GM19238 (cell line): ENCODE results near the gene ABCD1.

Experiments used
- DNase-seq: peaks from one replicate; pipeline ENCODE4 v3.0.0; 2011; ENCODE audit warnings: low spot score; ENCODE audit not compliant: insufficient read length

The ABCD1 gene

DNA sequence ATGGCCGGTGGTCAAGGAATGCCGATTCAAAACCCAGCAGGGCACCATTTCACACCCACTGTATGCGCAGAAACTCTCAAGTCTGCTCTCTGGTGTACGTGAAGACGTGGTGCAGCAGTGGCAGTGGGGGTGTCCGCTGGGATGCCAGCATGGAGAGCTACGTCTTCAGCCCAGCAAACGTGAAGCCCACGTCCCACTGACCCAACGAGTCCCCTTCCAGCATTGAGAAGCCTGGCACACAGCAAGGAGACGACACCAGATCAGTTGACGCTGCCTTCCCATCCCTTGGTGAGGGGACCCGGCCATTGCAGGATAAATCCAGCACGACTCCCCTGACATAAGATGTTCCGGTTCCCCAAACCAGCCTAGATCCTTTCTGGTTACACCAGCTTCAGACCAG, 37.2 kb downstream of the ABCD1 start:
- DNase-seq = no peak

DNA sequence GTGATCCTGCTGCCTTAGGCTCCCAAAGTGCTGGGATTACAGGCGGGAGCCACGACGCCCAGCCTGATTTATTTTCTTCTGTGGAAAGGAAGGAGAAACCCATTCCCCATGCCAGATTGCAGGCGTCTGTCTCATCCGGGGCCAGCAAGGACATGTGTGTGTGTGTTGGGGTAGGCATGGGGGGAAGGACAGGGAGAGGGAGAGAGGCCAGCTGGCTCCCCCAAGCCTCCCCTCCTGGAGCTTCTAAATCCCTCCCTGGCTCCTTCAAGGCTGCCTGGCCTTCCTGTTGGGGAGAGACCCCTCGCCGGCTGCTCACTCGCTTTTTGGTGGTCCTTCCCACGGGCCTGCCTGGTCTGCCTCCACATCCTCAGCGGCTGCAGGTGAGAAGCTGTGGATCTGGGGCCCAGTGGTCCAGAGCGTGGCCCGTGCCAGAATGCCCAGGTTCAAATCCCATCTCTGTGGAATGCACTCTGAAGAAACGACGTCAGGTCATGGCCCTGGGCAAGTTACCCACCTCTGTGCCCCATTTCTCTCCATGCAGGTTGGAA, 38.0 kb downstream of the ABCD1 start:
- DNase-seq = no peak

DNA sequence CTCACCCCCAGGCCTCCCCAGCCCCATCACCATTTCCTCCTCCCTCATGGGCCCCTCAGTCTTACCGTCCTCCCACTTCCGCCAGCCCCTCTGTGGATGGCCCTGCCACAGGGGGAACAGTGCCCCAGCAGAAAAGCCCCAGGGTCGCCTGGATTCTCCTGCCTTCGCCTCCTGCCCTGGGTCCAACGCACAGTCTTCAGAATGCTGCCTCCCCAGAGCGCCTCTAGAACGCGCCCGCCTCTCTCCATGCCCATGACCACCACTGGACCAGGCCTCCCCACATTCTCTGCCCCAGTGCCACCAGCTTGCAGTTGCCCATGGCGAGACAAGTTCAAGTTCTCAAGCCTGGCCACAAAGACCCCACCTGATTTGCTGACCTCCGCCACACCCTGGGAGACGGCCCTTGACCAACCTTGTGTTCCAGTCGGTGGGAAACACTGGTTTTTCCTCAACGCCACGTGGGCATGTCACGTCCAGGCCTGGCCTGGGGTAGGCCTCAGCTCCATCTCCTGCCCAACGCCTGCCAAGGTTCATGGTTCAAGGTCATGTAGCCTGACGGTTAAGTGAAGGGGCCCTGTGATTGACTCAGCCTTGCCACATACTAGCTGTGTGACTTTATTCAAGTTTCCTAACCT, 38.8 kb downstream of the ABCD1 start:
- DNase-seq = no peak

DNA sequence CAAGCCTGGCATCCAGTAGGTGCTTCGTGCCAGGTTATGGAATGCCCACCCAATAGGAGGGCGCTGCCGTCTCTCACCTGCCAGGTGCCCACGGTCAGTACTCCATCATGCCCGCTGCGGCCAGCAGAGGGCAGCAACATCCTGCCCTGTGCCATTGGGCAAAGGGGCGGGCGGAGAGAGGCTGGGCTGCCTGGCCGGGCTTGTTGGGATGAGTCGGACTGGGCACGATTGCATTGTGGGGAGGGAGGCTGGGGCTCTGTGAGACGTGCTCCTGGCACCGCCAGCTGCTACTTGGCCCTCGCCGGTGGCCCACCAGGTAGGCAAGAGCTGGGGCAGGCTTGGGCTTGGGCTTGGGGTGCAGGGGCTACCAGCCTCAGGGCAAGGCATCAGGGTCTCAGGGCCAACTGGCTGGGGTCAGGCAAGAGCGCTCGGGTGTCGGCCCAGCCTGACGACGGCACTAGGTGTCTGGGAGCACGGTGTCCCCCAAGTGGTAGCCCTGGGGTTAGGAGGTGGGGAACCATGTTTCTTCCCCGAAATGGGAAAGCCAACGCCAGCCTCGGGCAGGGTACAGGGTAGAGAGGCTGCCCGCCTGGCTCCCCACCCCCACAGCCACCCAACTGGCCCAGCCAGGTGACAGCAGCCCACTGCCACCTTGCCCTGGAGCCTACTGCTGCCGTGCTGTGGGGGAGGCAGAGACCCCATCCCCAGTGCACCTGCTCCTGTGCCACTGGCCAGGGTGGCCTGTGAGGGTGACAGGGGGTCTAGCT, 39.5 kb downstream of the ABCD1 start, which contains the start of gene PLXNB3:
TSS of gene PLXNB3 (plus strand) at position 261 of the 767 bp plus-strand sequence. CDS start 1,287 bp downstream, outside the sequence.
- peak; percentile 81 for DNase-seq

DNA sequence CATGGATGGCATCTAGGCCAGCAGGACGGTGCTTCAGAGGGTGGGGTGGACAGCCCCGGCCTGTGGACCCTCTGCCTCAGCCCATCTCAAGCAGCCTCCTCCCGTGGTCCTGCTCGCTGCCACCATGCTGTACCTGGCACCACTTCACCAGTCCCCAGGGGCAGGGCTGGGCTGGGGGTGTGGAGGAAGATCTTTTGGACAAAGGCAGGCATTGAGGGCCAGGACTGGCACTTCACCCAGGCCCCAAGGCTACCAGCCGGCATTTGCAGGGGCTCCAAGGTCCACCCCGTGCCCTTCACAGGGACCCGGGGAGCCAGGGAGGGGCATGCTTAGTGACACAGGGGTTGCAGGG, 40.1 kb downstream of the ABCD1 start:
- DNase-seq = peak; percentile 1

DNA sequence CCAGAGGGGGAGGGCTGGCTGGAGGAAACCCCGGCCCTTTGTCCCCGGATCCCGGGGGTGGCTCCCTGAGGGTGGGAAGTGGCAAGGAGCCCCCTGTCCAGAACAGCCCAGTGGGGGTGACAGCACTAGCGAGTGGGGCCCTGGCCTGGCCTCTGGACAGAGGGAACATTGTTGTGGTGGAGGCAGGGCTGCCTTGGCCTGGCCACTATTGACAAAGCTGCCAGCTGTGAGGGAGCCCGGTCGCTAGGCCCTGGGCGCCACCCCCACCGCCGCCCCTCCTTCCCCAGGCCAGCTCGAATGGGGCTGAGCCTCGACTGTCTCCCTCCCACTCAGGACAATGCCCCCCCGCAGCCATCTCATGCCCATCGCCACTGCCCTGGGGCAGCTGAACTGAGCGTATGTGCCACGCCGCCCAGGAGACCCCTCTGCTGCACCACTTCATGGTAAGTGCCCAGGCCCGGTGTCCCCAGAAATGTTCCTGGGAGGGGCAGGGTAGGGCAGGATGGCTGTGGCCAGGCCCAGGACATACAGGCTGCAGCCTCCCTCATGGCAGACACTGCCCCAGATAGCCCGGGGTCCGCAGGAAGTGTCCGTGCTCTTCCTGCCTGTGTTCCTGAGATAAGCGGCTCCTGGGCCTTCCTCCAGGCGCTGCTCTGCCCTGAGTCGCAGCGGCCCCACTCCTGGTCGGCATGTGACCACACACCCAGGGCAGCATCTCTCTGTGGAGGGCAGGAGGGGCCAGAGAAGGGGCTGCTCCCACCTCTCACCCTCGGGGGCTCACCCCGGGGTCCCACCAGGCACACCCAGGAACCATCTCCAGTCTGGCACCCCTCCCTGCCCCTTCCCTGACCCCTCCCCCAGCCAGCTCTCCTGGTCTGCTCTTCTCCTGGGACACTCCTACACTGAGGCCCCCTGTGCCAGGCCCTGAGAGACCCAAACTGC, 40.8 kb downstream of the ABCD1 start:
- no peak for DNase-seq

DNA sequence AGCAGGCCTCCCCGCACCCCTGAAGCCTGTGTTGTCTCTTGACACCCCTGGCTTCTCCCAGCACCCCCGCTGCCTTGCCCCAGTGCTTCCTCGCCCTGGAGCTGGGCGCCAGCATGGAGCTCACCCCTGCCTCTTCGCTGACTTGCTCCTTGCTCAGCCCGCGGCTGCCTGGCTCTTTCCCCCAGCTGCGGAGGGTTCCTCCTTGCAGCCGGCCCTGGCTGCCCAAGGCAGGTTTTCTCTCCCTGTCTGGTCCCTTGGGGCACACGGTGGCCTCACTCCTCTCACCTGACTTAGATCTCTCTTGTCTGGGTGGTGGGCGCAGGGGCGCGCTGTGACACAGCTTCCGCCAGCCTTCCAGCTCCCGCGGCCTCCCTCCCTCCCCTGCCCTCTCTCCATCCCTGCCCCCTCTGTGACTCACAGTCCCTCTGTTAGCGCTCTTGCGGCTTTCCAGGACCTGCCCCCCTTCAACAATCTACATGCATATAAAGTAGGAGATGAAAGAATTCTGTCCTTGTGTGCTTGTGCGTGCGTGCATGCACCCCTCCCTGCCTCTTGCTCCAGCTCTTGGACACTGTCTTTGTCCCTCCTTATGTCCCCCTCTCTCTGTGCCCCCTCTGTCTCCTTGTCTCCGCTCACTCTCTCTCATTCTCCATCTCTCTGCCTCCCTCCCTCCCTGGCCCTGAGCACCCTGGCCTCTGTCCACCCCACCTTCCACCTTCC, 41.6 kb downstream of the ABCD1 start:
- peak; percentile 7 for DNase-seq

DNA sequence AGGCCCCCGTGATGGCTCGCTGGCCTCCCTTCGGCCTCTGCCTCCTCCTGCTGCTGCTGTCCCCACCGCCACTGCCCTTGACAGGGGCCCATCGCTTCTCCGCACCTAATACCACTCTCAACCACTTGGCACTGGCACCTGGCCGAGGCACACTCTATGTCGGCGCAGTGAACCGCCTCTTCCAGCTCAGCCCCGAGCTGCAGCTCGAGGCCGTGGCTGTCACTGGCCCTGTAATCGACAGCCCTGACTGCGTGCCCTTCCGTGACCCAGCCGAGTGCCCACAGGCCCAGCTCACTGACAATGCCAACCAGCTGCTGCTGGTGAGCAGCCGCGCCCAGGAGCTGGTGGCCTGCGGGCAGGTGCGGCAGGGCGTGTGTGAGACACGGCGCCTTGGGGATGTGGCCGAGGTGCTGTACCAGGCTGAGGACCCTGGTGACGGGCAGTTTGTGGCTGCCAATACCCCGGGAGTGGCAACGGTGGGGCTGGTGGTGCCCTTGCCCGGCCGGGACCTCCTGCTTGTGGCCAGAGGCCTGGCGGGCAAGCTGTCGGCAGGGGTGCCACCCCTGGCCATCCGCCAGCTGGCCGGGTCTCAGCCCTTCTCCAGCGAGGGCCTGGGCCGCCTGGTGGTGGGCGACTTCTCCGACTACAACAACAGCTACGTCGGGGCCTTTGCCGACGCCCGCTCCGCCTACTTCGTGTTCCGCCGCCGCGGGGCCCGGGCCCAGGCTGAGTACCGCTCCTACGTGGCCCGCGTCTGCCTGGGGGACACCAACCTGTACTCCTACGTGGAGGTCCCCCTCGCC, 42.4 kb downstream of the ABCD1 start:
- no peak for DNase-seq

DNA sequence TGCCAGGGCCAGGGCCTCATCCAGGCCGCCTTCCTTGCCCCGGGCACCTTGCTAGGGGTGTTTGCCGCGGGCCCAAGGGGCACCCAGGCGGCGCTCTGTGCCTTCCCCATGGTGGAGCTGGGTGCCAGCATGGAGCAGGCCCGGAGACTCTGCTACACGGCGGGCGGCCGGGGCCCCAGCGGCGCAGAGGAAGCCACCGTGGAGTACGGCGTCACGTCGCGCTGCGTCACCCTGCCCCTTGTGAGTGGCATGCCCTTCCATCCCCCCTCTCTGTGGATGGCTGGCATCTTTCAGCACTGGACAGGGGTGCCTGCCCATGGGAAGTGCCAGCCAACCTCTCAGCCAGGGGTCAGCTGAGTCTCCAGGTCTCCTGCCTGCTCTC, 43.0 kb downstream of the ABCD1 start:
- DNase-seq = no peak

DNA sequence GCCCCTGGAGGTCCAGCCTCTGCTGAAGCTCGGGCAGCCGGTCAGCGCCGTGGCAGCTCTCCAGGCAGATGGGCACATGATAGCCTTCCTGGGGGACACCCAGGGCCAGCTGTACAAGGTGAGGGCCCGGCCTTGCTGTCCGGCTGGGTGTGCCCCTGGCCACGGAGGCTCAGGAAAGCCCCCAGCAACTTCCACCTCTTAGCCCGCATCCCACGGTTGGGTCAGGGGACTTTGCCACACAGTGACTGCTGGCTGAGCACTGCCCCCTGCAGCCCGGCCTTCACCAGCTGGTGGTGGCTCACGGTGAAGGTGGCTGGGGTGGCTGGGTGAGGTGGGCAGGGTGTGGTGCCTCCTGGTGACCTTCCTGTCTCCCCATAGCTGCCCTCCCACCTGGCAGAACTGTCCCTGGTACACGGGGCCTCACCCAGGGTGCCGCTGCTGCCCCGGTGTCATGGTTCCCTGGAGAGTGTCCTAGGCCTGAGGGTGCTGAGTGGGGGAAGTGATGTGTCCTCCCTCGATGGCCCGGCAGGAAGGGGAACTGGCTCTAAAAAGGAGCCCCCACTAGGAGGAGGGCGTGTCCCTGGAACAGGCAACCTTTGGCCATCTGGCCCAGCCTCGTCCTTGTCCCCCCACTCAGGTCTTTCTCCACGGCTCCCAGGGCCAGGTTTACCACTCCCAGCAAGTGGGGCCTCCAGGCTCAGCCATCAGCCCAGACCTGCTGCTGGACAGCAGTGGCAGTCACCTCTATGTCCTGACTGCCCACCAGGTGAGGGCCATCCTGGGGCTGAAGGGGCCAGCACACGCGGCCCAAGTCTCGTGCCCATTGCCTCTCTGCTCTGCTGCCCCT, 43.9 kb downstream of the ABCD1 start:
- no peak for DNase-seq

DNA sequence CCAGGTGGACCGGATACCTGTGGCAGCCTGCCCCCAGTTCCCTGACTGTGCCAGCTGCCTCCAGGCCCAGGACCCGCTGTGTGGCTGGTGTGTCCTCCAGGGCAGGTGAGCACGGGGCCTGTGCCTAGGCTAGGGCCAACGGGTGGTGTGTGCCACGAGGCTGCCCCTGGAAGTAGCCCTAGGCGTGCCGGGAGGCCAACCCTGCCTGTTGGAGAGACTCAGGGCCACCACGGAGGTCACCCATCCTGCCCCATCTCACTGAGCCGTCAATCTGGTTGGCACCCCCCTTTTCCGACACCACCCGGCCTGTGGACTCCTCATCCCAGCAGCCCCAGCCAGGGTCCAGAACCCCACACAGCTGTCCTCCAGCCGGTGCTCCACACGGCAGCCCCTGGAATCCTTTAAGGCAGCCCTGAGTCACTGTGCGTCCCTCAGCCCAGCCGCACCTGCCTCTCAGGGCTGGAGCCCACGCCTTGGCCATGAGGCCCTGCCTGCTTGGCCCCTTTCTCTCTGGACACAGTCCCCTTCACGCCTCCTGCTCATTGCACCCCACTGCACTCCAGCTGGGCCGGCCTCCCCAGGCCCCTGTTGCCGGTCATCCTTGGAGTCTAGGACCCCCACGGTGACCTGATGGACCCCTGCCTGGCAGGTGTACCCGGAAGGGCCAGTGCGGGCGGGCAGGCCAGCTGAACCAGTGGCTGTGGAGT, 44.7 kb downstream of the ABCD1 start:
- DNase-seq = no peak

DNA sequence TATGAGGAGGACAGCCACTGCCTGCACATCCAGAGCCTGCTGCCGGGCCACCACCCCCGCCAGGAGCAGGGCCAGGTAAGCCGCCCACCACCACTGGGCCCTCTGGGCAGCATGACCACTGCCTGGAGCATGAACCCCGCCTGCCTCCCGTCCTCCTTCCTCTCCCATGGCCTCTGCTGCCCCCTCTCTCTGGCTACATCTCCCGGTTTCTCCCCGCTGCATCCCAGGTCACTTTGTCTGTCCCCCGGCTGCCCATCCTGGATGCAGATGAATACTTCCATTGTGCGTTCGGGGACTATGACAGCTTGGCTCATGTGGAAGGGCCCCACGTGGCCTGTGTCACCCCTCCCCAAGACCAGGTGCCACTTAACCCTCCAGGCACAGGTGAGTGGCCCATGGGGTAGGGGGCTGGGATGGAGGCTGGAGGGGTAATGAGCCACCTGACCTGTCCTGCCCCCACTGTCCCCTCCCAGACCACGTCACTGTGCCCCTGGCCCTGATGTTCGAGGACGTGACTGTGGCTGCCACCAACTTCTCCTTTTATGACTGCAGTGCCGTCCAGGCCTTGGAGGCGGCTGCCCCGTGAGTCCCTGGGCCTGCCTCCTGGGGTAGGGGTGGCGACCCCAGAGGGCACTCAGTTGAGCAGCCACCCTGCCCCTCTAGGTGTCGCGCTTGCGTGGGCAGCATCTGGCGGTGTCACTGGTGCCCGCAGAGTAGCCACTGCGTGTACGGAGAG, 45.4 kb downstream of the ABCD1 start:
- DNase-seq = no peak

DNA sequence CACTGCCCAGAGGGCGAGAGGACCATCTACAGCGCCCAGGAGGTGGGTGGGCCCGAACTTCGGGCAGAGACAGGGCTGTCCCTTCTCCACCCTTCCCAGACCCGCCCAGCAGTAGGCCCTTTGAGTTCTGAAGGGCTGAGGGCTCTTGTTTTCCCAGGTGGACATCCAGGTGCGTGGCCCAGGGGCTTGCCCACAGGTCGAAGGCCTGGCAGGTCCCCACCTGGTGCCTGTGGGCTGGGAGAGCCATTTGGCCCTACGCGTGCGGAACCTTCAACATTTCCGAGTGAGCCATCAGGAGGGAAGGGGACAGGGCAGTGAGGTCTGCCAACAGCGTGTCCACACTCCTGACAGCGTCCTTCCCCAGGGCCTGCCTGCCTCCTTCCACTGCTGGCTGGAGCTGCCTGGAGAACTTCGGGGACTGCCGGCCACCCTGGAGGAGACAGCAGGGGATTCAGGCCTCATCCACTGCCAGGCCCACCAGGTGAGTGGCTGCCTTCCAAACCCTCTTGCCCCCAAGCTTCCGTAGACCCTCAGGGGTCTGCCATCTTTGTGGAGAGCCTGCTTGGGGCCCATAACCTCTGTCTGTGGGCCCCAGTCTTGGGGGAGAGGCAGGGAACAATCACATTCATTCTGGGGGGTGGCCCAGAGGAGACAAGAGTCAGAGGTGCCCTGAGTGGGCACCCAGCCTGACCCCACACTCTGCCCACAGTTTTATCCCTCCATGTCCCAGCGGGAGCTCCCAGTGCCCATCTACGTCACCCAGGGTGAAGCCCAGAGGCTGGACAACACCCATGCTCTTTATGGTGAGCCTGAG, 46.2 kb downstream of the ABCD1 start:
- no peak for DNase-seq

DNA sequence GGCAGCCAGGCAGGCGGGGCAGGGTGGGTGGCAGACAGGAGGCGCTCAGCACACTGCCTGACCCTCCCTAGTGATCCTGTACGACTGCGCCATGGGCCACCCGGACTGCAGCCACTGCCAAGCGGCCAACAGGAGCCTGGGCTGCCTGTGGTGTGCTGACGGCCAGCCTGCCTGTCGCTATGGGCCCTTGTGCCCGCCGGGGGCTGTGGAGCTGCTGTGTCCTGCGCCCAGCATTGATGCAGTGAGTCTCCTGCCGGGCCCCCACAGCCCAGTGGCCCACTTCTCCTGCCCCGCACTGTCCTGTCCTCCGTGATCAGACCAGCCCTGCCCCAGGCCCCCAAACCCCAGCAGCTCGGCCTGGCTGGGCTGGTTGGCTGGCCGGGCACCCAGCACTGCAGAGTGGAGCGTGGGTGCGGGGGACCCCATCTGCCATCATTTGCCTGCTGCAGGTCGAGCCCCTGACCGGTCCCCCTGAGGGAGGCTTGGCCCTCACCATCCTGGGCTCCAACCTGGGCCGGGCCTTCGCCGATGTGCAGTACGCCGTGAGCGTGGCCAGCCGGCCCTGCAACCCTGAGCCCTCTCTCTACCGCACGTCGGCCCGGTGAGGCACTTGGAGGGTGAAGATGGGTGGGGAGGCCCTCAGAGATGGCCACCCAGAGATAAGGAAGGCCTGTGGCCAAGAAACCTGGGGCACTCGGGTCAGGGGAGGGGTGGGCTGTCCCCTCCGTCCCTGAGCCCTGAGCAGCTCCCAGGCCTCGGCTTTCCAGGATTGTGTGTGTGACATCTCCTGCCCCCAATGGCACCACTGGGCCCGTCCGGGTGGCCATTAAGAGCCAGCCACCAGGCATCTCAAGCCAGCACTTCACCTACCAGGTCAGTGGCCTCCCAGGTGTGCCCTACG, 47.0 kb downstream of the ABCD1 start:
- DNase-seq = no peak

DNA sequence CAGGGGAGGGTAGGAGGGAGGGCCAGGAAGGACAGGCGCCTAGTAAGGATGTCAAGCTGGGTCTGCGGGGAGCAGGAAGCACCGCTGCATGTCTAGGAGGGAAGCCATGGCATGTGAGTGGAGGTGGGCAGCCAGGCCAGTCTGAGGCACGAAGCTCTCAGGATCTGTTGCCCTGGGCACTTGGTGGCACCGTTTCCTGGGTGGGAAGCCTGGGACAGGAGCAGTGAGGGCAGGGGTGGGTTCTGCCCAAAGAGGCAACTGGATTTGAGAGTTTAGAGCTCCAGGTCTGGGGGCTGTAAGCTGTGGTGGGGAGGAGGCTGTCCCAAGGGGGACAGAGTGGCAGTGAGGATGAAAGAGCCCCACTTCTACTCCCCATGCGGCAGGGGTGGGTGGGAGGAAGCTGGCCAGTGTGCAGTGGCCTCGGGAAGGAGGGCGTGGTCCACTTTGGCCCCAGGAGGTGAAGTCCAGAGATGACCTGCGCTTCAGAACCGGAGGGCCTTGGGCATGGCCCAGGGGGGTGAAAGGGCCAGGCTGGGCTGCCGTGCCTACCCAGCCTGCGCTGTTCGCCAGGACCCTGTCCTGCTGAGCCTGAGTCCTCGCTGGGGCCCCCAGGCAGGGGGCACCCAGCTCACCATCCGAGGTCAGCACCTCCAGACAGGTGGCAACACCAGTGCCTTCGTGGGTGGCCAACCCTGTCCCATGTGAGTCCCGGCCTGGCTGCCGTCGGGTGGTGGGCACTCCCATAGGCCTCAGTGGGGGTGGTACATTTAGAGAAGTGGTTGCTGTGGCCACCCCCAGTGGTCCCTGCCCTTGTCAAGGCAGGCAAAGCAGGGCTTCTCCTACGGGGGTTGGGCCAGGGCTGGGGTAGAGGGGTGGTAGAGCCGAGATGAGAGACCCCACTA, 47.9 kb downstream of the ABCD1 start:
- DNase-seq = no peak
